ENCODE data around the gene ZCCHC4.

DNA sequence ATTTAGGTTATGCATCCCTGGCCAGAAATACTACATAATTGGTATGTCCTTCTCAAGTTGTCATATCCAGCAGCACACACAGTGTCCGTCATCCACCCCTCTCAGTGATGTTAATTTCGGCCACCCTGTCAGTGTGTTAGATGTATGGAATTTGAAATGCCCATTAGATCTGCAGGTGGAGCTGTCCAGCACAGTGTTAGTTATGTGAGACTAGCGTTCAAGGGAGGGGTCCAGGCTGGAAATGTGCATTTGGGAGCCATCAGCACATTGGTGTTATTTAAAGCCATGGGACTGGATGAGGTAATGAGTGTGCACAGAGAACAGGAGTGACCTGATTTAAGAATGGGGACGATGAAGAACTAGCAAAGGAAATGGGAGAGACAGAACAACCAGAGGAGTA, 86.9 kb downstream of the ZCCHC4 start:
- TF ChIP-seq, protein P1, sequence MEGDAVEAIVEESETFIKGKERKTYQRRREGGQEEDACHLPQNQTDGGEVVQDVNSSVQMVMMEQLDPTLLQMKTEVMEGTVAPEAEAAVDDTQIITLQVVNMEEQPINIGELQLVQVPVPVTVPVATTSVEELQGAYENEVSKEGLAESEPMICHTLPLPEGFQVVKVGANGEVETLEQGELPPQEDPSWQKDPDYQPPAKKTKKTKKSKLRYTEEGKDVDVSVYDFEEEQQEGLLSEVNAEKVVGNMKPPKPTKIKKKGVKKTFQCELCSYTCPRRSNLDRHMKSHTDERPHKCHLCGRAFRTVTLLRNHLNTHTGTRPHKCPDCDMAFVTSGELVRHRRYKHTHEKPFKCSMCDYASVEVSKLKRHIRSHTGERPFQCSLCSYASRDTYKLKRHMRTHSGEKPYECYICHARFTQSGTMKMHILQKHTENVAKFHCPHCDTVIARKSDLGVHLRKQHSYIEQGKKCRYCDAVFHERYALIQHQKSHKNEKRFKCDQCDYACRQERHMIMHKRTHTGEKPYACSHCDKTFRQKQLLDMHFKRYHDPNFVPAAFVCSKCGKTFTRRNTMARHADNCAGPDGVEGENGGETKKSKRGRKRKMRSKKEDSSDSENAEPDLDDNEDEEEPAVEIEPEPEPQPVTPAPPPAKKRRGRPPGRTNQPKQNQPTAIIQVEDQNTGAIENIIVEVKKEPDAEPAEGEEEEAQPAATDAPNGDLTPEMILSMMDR (conservative IDR thresholded peaks at IDR 0.05; ENCODE audit: low read depth, low read length): no peak
- TF ChIP-seq EZH2 (IDR thresholded peaks at IDR 0.05; ENCODE audit: borderline replicate concordance, low read depth, low read length, poor library complexity, severe bottlenecking): no peak

Measured in A673 (cell line).